Hepatocyte (in vitro differentiated cells): Measurements from ENCODE around the gene CSMD2. TPM values are rescaled to one million over a fixed set of nuclear protein-coding genes. Genes with fewer than 3 reads are reported as not detected.

Source experiments
- DNase-seq: peaks from one replicate; pipeline ENCODE4 v3.0.0-alpha.2; 2016; ENCODE audit warnings: low spot score
- H2AFZ ChIP-seq: fragments of 200-600 bp; sonication (generic); 2 replicates; pipeline ENCODE4 v1.6.0; 2016; ENCODE audit warnings: antibody characterized with exemption, mild to moderate bottlenecking
- H3K27ac ChIP-seq: fragments of 200-600 bp; sonication (generic); 2 replicates; pipeline ENCODE4 v1.5.1; 2016; ENCODE audit warnings: mild to moderate bottlenecking
- H3K27me3 ChIP-seq: fragments of 200-600 bp; sonication (generic); 2 replicates; pipeline ENCODE4 v1.6.1; 2016
- H3K36me3 ChIP-seq: fragments of 200-600 bp; sonication (generic); replicated peaks from 2 replicates; pipeline ENCODE4 v1.5.1; 2016; ENCODE audit warnings: low read depth; ENCODE audit not compliant: insufficient read depth
- H3K4me1 ChIP-seq: fragments of 200-600 bp; sonication (generic); 2 replicates; pipeline ENCODE4 v1.5.1; 2016; ENCODE audit warnings: mild to moderate bottlenecking, moderate library complexity; ENCODE audit not compliant: insufficient read depth
- H3K4me2 ChIP-seq: fragments of 200-600 bp; sonication (generic); 2 replicates; pipeline ENCODE4 v1.6.0; 2016
- H3K4me3 ChIP-seq: fragments of 200-600 bp; sonication (generic); 2 replicates; pipeline ENCODE4 v1.5.1; 2016; ENCODE audit warnings: mild to moderate bottlenecking
- H3K79me2 ChIP-seq: fragments of 200-600 bp; sonication (generic); 2 replicates; pipeline ENCODE4 v1.6.0; 2017; ENCODE audit warnings: mild to moderate bottlenecking
- H3K9me2 ChIP-seq: fragments of 200-600 bp; sonication (generic); replicated peaks from 2 replicates; pipeline ENCODE4 v1.6.0; 2017; ENCODE audit warnings: mild to moderate bottlenecking; ENCODE audit not compliant: insufficient read depth
- H3K9me3 ChIP-seq: fragments of 200-600 bp; sonication (generic); 2 replicates; pipeline ENCODE4 v1.5.1; 2016; ENCODE audit warnings: low read depth, mild to moderate bottlenecking
- H4K20me1 ChIP-seq: fragments of 200-600 bp; sonication (generic); 2 replicates; pipeline ENCODE4 v1.6.0; 2016; ENCODE audit warnings: mild to moderate bottlenecking; ENCODE audit not compliant: insufficient read depth, poor library complexity, severe bottlenecking
- EZH2 ChIP-seq: fragments of 200-600 bp; sonication (generic); IDR thresholded peaks from 2 replicates; pipeline ENCODE4 v1.6.1; 2016; ENCODE audit warnings: antibody characterized with exemption, mild to moderate bottlenecking, borderline replicate concordance
- EZH2phosphoT487 ChIP-seq: fragments of 200-600 bp; sonication (generic); IDR thresholded peaks from one replicate; pipeline ENCODE4 v1.6.1; 2018; ENCODE audit warnings: antibody characterized with exemption, mild to moderate bottlenecking, low read depth, moderate library complexity; ENCODE audit not compliant: unreplicated experiment, severe bottlenecking
- WGBS: methylation state at CpG from one replicate; pipeline ENCODE4 v1.1.6; 2016; ENCODE audit warnings: low lambda C conversion rate; ENCODE audit errors: missing lambda C conversion rate; 5-methylcytosine and 5-hydroxymethylcytosine counted together
- polyA plus RNA-seq: library from polyadenylated mRNA; unstranded; fragments of >200 nt; fragmentation: Nextera tagmentation; extraction: Ambion mirVana; gene quantifications from 2 replicates; pipeline ENCODE4 v1.2.1, GENCODE V29; 2016
- total RNA-seq: library from RNA; depleted of rRNA; stranded (reverse); fragments of >200 nt; gene quantifications from 2 replicates; pipeline ENCODE4 v1.2.3, GENCODE V29; 2014
- TF ChIP-seq, protein P1 (sequence below): fragments of 200-600 bp; sonication (generic); IDR thresholded peaks from 2 replicates; pipeline ENCODE4 v1.5.1; 2016; ENCODE audit warnings: antibody characterized with exemption, mild to moderate bottlenecking; ENCODE audit not compliant: poor library complexity

CSMD2 gene
- total and polyA plus RNA-seq, 2 experiments from 2014 or later, result 0.10 to 0.37 TPM

DNA sequence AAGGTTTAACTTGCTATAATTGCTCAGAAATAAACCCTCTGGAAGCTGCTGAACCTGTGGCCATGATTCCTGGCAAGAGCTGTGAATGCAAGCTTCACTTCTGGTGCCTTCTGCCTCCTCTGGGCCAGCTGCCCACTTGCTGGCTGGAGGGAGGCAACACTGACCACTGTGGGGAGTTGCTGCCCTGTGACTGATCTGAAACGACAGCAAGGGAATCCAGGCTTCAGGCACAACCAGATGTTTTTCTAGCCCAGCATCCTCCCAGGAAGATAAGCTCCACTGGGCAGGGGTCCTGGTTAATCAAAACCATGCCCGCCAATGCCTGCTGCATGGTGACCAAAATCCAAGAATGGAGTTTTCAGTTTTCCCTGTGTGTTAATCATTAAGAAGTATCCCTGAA, 481.1 kb downstream of the CSMD2 start:
- TF ChIP-seq EZH2 (no peak), EZH2phosphoT487 (no peak)
- TF ChIP-seq, protein P1, sequence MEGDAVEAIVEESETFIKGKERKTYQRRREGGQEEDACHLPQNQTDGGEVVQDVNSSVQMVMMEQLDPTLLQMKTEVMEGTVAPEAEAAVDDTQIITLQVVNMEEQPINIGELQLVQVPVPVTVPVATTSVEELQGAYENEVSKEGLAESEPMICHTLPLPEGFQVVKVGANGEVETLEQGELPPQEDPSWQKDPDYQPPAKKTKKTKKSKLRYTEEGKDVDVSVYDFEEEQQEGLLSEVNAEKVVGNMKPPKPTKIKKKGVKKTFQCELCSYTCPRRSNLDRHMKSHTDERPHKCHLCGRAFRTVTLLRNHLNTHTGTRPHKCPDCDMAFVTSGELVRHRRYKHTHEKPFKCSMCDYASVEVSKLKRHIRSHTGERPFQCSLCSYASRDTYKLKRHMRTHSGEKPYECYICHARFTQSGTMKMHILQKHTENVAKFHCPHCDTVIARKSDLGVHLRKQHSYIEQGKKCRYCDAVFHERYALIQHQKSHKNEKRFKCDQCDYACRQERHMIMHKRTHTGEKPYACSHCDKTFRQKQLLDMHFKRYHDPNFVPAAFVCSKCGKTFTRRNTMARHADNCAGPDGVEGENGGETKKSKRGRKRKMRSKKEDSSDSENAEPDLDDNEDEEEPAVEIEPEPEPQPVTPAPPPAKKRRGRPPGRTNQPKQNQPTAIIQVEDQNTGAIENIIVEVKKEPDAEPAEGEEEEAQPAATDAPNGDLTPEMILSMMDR, result no peak
- Histone ChIP-seq H3K4me3 (no peak overlapping the region), H4K20me1 (no peaks in the 10 kb centered on the region), H3K27ac (no peak overlapping the region), H3K9me3 (no peaks in the 10 kb centered on the region), H3K36me3 (no peaks in the 10 kb centered on the region), H3K27me3 (peaks cover 23% of the 10 kb centered on the region), H3K79me2 (no peaks in the 10 kb centered on the region), H3K4me2 (no peak overlapping the region), H3K4me1 (no peaks in the 10 kb centered on the region), H2AFZ (no peak overlapping the region), H3K9me2 (no peaks in the 10 kb centered on the region)
- DNase-seq, result no peak
- 53% methylated on average over 2 of the region's 2 CpGs for WGBS

- no peak for DNase-seq
- Histone ChIP-seq H3K27ac (no peak overlapping the region), H3K4me3 (no peak overlapping the region), H3K36me3 (no peaks in the 10 kb centered on the region), H3K9me2 (no peaks in the 10 kb centered on the region), H2AFZ (no peak overlapping the region), H3K27me3 (peaks cover 18% of the 10 kb centered on the region), H4K20me1 (no peaks in the 10 kb centered on the region), H3K4me2 (no peak overlapping the region), H3K9me3 (no peaks in the 10 kb centered on the region), H3K4me1 (no peaks in the 10 kb centered on the region), H3K79me2 (no peaks in the 10 kb centered on the region)
- 84% methylated on average over 2 of the region's 2 CpGs for WGBS
- no peak for TF ChIP-seq EZH2phosphoT487
Measured at GRCh38 chr1:33682371-33682770, 482.7 kb downstream of the CSMD2 start.

GRCh38 chr1:33680281-33680840, 484.7 kb downstream of the CSMD2 start:
- H2AFZ ChIP-seq, result no peak overlapping the region
- H4K20me1 ChIP-seq, result no peaks in the 10 kb centered on the region
- WGBS, result 89% methylated on average over 7 of the region's 7 CpGs
- peaks cover 5% of the 10 kb centered on the region for H3K27me3 ChIP-seq
- TF ChIP-seq, protein P1, result no peak
- TF ChIP-seq EZH2, result no peak
- TF ChIP-seq EZH2phosphoT487, result no peak
- H3K9me2 ChIP-seq, result no peaks in the 10 kb centered on the region
- no peak overlapping the region for H3K4me2 ChIP-seq
- no peak overlapping the region for H3K4me3 ChIP-seq
- no peaks in the 10 kb centered on the region for H3K9me3 ChIP-seq
- no peak for DNase-seq
- no peaks in the 10 kb centered on the region for H3K4me1 ChIP-seq
- H3K27ac ChIP-seq, result no peak overlapping the region
- no peaks in the 10 kb centered on the region for H3K79me2 ChIP-seq
- no peaks in the 10 kb centered on the region for H3K36me3 ChIP-seq

DNA sequence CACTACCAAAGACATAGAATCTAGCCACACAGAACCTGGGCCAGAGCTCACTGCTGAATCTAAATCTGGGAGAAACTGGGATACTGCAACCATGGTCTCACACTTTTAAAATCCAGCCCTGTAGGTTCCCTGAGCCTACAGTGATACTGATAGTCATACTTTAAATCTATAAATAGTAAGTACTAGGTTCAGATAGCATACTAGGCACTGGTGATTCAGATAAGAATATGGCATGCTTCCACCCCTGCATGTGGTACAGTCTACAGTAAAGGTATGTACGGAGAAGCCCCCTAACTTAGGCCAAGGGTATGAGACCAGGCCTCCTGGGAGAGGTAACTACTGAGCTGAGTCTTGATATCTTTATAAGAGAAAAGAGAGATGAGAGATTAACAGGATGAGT, 494.5 kb downstream of the CSMD2 start:
- H3K4me2 ChIP-seq, result no peak overlapping the region
- TF ChIP-seq, protein P1, result no peak
- TF ChIP-seq EZH2, result no peak
- TF ChIP-seq EZH2phosphoT487, result no peak
- no peaks in the 10 kb centered on the region for H3K9me2 ChIP-seq
- H3K9me3 ChIP-seq, result no peaks in the 10 kb centered on the region
- no peak overlapping the region for H3K4me3 ChIP-seq
- peaks cover 14% of the 10 kb centered on the region for H3K27me3 ChIP-seq
- H3K27ac ChIP-seq, result no peak overlapping the region
- no peak overlapping the region for H2AFZ ChIP-seq
- no peaks in the 10 kb centered on the region for H4K20me1 ChIP-seq
- H3K36me3 ChIP-seq, result no peaks in the 10 kb centered on the region
- H3K4me1 ChIP-seq, result no peaks in the 10 kb centered on the region
- no peak for DNase-seq
- WGBS, result 82% methylated on average over 1 of the region's 1 CpG
- no peaks in the 10 kb centered on the region for H3K79me2 ChIP-seq
